Measurements from ENCODE around the gene SYDE1. TPM values are rescaled to one million over a fixed set of nuclear protein-coding genes. Genes with fewer than 3 reads are reported as not detected.

SYDE1 gene
- total and polyA plus RNA-seq, 10 of the 15 experiments (the other 5 are each of a cell fraction or from before 2014, with no cell fraction given) = not detected

DNA sequence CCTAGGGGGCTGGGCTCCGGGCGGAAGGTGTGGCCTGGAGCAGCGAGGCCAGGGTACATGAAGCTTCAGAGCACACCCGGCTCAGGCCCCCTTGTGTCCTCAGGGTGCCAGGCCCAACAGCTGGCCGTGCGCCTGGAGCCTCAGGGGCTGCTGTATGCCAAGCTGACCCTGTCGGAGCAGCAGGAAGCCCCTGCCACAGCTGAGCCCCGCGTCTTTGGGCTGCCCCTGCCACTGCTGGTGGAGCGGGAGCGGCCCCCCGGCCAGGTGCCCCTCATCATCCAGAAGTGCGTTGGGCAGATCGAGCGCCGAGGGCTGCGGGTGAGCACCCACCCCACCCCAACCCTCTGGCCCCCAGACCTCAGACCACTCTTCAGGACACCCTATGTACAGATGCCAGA lies 3.2 kb downstream of the SYDE1 start:
- H3K27me3 ChIP-seq (replicated peaks in 1 of 2; ENCODE audit: control insufficient read depth in 2 of 2, insufficient read depth in 2 of 2, low read length in 1 of 2) = peaks cover 3 to 5% of the 10 kb centered on the region in 2 experiments; a peak in 2 of 4 replicates
- ATAC-seq (no peak), DNase-seq (ENCODE audit: low read depth, low spot score) (no peak), FAIRE-seq (no peak)
- TF ChIP-seq BCL3 (IDR thresholded peaks at IDR 0.05; ENCODE audit: borderline replicate concordance, insufficient read depth, low read depth, low read length, poor library complexity, severe bottlenecking) = no peak
- TF ChIP-seq CTCF (IDR thresholded peaks at IDR 0.05 in 2 of 3, conservative IDR thresholded peaks at IDR 0.05 in 1 of 3; ENCODE audit: control insufficient read depth in 2 of 3, extremely low read depth in 1 of 3, insufficient read depth in 1 of 3, low read depth in 3 of 3, low read length in 3 of 3) = no peak
- TF ChIP-seq, protein P1, sequence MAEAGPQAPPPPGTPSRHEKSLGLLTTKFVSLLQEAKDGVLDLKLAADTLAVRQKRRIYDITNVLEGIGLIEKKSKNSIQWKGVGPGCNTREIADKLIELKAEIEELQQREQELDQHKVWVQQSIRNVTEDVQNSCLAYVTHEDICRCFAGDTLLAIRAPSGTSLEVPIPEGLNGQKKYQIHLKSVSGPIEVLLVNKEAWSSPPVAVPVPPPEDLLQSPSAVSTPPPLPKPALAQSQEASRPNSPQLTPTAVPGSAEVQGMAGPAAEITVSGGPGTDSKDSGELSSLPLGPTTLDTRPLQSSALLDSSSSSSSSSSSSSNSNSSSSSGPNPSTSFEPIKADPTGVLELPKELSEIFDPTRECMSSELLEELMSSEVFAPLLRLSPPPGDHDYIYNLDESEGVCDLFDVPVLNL (IDR thresholded peaks at IDR 0.05; ENCODE audit: low read depth, low read length) = no peak
- TF ChIP-seq, protein P2, sequence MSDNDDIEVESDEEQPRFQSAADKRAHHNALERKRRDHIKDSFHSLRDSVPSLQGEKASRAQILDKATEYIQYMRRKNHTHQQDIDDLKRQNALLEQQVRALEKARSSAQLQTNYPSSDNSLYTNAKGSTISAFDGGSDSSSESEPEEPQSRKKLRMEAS (IDR thresholded peaks at IDR 0.05; ENCODE audit: low read depth, low read length) = no peak
- TF ChIP-seq SRF (IDR thresholded peaks at IDR 0.05; ENCODE audit: low read depth in 2 of 2, low read length in 2 of 2) = no peak
- no peak for TF ChIP-seq IKZF2 (IDR thresholded peaks at IDR 0.05)
- TF ChIP-seq CEBPZ (IDR thresholded peaks at IDR 0.05; ENCODE audit: low read depth, low read length) = no peak
- no peak for TF ChIP-seq CBFB (IDR thresholded peaks at IDR 0.05; ENCODE audit: low read depth)
- no peak for TF ChIP-seq HDAC2 (IDR thresholded peaks at IDR 0.05)
- H2AFZ ChIP-seq (ENCODE audit: control insufficient read depth, low read depth, low read length) = no peak overlapping the region
- no peaks in the 10 kb centered on the region; a peak in 2 of 4 replicates for H3K36me3 ChIP-seq (ENCODE audit: control insufficient read depth in 2 of 2, insufficient read depth in 2 of 2, low read length in 1 of 2)
- no peak overlapping the region for H3K27ac ChIP-seq (ENCODE audit: control insufficient read depth, insufficient read depth)
- no peak overlapping the region for H3K4me3 ChIP-seq
- H3K9me3 ChIP-seq (replicated peaks; ENCODE audit: control insufficient read depth, insufficient read depth, low read length) = no peaks in the 10 kb centered on the region
- H3K79me2 ChIP-seq (ENCODE audit: control insufficient read depth, insufficient read depth, low read length) = no peaks in the 10 kb centered on the region
- no peaks in the 10 kb centered on the region for H4K20me1 ChIP-seq (ENCODE audit: control insufficient read depth, insufficient read depth)
- in situ Hi-C loops (cut with MboI) (no loop called here), intact Hi-C loops (cut with micrococcal nuclease; ENCODE audit: unreplicated experiment) (no loop called here)
- no TSS peak for BruUV-seq (replicated peaks)
- H3K4me2 ChIP-seq (ENCODE audit: control insufficient read depth, insufficient read depth) = no peak overlapping the region
- no peak overlapping the region for H3K9ac ChIP-seq (ENCODE audit: control insufficient read depth, insufficient read depth, low read length)
- CTCF ChIA-PET = no interaction called here
- no peaks in the 10 kb centered on the region for H3K4me1 ChIP-seq (ENCODE audit: control insufficient read depth, insufficient read depth, low read length)
- POLR2A ChIA-PET = no interaction called here
- WGBS (ENCODE audit: insufficient coverage, insufficient replicate concordance, low lambda C conversion rate, missing lambda C conversion rate) = 63% methylated on average over 17 of the region's 17 CpGs
- RAD21 ChIA-PET (ENCODE audit: unreplicated experiment) = no interaction called here
- SMC1A ChIA-PET (ENCODE audit: uncharacterized antibody, unreplicated experiment) = no interaction called here
